ENCODE measurements around the gene RPL32. TPM values are rescaled to one million over a fixed set of nuclear protein-coding genes. Genes with fewer than 3 reads are reported as not detected.
"Not testable (repeated sequence)": the region's sequence is repeated elsewhere in the genome, so short reads cannot be mapped to it uniquely, and the experiment has no call there.

The RPL32 gene
- total RNA-seq, 4 donors from 2014 or later: 1,159 to 2,367 (median 1,696) TPM

GRCh38 chr3:12884790-12885582, 43.6 kb upstream of the RPL32 start:
- H3K9me3 ChIP-seq: no peaks in the 10 kb centered on the region
- DNase-seq (ENCODE audit: low spot score in 2 of 2): no peak
- 94% methylated on average over 19 of the region's 20 CpGs for WGBS
- TF ChIP-seq, protein P1, sequence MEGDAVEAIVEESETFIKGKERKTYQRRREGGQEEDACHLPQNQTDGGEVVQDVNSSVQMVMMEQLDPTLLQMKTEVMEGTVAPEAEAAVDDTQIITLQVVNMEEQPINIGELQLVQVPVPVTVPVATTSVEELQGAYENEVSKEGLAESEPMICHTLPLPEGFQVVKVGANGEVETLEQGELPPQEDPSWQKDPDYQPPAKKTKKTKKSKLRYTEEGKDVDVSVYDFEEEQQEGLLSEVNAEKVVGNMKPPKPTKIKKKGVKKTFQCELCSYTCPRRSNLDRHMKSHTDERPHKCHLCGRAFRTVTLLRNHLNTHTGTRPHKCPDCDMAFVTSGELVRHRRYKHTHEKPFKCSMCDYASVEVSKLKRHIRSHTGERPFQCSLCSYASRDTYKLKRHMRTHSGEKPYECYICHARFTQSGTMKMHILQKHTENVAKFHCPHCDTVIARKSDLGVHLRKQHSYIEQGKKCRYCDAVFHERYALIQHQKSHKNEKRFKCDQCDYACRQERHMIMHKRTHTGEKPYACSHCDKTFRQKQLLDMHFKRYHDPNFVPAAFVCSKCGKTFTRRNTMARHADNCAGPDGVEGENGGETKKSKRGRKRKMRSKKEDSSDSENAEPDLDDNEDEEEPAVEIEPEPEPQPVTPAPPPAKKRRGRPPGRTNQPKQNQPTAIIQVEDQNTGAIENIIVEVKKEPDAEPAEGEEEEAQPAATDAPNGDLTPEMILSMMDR (IDR thresholded peaks at IDR 0.05): no peak
- no peak for TF ChIP-seq EP300 (IDR thresholded peaks at IDR 0.05)
- TF ChIP-seq POLR2AphosphoS5 (IDR thresholded peaks at IDR 0.05): no peak
- no peak for TF ChIP-seq POLR2A (IDR thresholded peaks at IDR 0.05)
- H3K4me3 ChIP-seq: no peak overlapping the region
- H3K27ac ChIP-seq: no peak overlapping the region
- peaks cover 7% of the 10 kb centered on the region for H3K27me3 ChIP-seq
- H3K36me3 ChIP-seq: no peaks in the 10 kb centered on the region
- H3K4me1 ChIP-seq: peaks cover 7% of the 10 kb centered on the region

- peaks cover 7% of the 10 kb centered on the region for H3K27me3 ChIP-seq
- no peak for DNase-seq (ENCODE audit: low spot score in 2 of 2)
- TF ChIP-seq, protein P1 (IDR thresholded peaks at IDR 0.05): no peak
- TF ChIP-seq EP300 (IDR thresholded peaks at IDR 0.05) (no peak), POLR2A (IDR thresholded peaks at IDR 0.05) (no peak), POLR2AphosphoS5 (IDR thresholded peaks at IDR 0.05) (no peak)
- no peaks in the 10 kb centered on the region for H3K9me3 ChIP-seq
- H3K4me1 ChIP-seq: peaks cover 7% of the 10 kb centered on the region
- no peak overlapping the region for H3K4me3 ChIP-seq
- no peaks in the 10 kb centered on the region for H3K36me3 ChIP-seq
- H3K27ac ChIP-seq: no peak overlapping the region
- 59% methylated on average over 11 of the region's 15 CpGs for WGBS
Measured at GRCh38 chr3:12884186-12884680, 42.9 kb upstream of the RPL32 start.

DNA sequence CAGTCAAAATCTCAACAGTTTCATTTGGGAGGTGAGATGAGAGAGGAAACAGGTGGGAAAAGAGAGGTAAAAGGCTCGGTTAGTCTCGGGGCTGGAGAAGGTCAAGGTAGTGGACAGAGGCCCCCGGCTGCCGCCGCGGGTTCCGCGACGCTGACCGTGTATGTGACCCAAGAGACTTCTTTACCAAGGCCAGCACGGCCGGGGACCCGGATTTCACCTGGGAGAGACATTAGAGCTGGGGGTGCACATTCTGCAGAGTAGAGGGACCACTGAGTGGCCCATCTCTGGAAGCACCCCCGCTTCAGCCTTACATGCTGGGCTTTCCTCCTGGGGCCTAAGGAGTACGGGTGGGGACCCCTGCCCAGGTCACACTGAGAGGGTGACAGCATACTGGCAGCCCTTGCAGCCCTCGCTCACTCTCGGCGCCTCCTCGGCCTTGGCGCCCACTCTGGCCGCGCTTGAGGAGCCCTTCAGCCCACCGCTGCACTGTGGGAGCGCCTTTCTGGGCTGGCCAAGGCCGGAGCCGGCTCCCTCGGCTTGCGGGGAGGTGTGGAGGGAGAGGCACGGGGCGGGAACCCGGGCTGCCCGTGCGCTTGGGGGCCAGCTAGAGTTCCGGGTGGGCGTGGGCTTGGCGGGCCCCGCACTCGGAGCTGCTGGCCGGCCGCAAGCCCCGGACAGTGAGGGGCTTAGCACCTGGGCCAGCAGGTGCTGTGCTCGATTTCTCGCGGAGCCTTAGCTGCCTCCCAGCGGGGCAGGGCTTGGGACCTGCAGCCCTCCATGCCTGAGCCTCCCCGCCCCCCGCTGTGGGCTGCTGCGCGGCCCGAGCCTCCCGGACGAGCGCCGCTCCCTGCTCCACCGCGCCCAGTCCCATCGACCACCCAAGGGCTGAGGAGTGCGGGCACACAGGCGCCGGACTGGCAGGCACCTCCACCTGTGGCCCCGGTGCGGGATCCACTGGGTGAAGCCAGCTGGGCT, 41.3 kb upstream of the RPL32 start:
- peaks cover 7% of the 10 kb centered on the region for H3K27me3 ChIP-seq
- no peak overlapping the region for H3K27ac ChIP-seq
- peaks cover 7% of the 10 kb centered on the region for H3K4me1 ChIP-seq
- no peaks in the 10 kb centered on the region for H3K9me3 ChIP-seq
- no peak overlapping the region for H3K4me3 ChIP-seq
- no peak for DNase-seq (ENCODE audit: low spot score in 2 of 2)
- H3K36me3 ChIP-seq: no peaks in the 10 kb centered on the region
- 93% methylated on average over 24 of the region's 62 CpGs for WGBS
- TF ChIP-seq POLR2AphosphoS5 (IDR thresholded peaks at IDR 0.05) (no peak), EP300 (IDR thresholded peaks at IDR 0.05) (no peak), POLR2A (IDR thresholded peaks at IDR 0.05) (no peak)
- TF ChIP-seq, protein P1 (IDR thresholded peaks at IDR 0.05): no peak

DNA sequence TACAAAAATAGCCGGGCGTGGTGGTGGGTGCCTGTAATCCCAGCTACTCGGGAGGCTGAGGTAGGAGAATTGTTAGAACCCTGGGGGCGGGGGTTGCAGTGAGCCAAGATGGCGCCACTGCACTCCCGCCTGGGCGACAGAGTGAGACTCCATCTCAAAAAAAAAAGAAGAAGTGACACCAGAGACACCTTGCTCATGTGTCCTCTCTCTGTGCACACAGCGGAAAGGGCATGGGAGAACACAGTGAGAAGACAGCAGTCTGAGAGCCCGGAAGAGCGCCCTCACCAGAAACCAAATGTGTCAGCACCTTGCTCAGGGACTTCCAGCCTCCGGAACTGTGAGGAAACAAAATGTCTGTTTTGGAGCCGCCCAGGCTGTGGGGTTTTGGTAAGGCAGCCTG, 40.5 kb upstream of the RPL32 start:
- not testable (repeated sequence) for H3K9me3 ChIP-seq; H3K36me3 ChIP-seq; H3K4me1 ChIP-seq; H3K27ac ChIP-seq; DNase-seq (ENCODE audit: low spot score in 2 of 2); H3K4me3 ChIP-seq; H3K27me3 ChIP-seq
- 98% methylated on average over 12 of the region's 12 CpGs for WGBS

- Histone ChIP-seq H3K9me3 (no peaks in the 10 kb centered on the region), H3K36me3 (no peaks in the 10 kb centered on the region), H3K27me3 (peaks cover 9% of the 10 kb centered on the region), H3K27ac (no peak overlapping the region), H3K4me1 (peaks cover 16% of the 10 kb centered on the region), H3K4me3 (no peak overlapping the region)
- WGBS: 96% methylated on average over 3 of the region's 5 CpGs
- DNase-seq (ENCODE audit: low spot score in 2 of 2): no peak
- TF ChIP-seq EP300 (IDR thresholded peaks at IDR 0.05) (no peak), POLR2A (IDR thresholded peaks at IDR 0.05) (no peak), POLR2AphosphoS5 (IDR thresholded peaks at IDR 0.05) (no peak)
- TF ChIP-seq, protein P1 (IDR thresholded peaks at IDR 0.05): no peak
Measured at GRCh38 chr3:12879191-12879815, 37.9 kb upstream of the RPL32 start.

DNA sequence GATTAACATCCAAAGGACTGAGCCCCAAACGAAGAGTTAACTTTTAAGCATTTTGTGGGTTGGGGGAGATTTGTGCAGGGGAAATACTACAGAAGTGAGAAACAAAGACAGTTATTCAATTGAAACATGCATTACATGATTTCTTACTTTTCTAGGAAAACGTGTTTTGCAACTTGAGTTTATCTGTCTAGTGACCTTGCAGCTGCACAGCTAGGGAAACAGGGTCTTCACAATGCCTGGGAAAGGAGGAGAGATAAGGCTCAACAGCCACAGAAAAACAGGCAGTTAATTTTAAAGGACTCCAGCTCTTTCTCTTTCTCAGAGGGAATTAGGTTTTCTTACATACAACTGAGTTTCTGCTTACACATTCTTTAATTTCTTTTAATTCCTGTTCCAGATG, 37.4 kb upstream of the RPL32 start:
- H3K9me3 ChIP-seq; H3K36me3 ChIP-seq; H3K4me3 ChIP-seq; DNase-seq (ENCODE audit: low spot score in 2 of 2); H3K27ac ChIP-seq: not testable (repeated sequence)
- Histone ChIP-seq H3K27me3 (peaks cover 11% of the 10 kb centered on the region), H3K4me1 (peaks cover 11% of the 10 kb centered on the region)
- 59% methylated on average over 2 of the region's 2 CpGs for WGBS
